SK-N-SH treated with all-trans-retinoic acid at 6 μM for 48 hours (cell line): ENCODE measurements around the gene ENPP3.

Experiments used
- ATAC-seq: fragments of 200-7000 bp; cut with Tn5 transposase; 3 replicates; pipeline ENCODE4 v1.9.1; 2020; ENCODE audit warnings: mild to moderate bottlenecking, moderate library complexity
- ARNTL ChIP-seq: fragments of 450-650 bp; formaldehyde crosslinking; IDR thresholded peaks from 2 replicates; pipeline ENCODE4 v1.5.0; 2020; ENCODE audit warnings: low read depth, mild to moderate bottlenecking, moderate library complexity, borderline replicate concordance
- BACH2 ChIP-seq: fragments of 250-450 bp; sonication (Bioruptor Pico); IDR thresholded peaks from 2 replicates; pipeline ENCODE4 v1.9.0; 2021; ENCODE audit warnings: mild to moderate bottlenecking, borderline replicate concordance
- CSDC2 ChIP-seq: fragments of 250-450 bp; sonication (Bioruptor Pico); IDR thresholded peaks from 2 replicates; pipeline ENCODE4 v1.5.0; 2020; ENCODE audit warnings: mild to moderate bottlenecking, moderate library complexity
- ESRRG ChIP-seq: fragments of 250-450 bp; sonication (Bioruptor Pico); IDR thresholded peaks from 2 replicates; pipeline ENCODE4 v1.6.1; 2021; ENCODE audit warnings: mild to moderate bottlenecking
- GLIS3 ChIP-seq: fragments of 250-450 bp; sonication (Bioruptor Pico); IDR thresholded peaks from 2 replicates; pipeline ENCODE4 v1.5.0; 2020; ENCODE audit warnings: mild to moderate bottlenecking, moderate library complexity
- ISL1 ChIP-seq: fragments of 250-450 bp; sonication (Bioruptor Pico); IDR thresholded peaks from 2 replicates; pipeline ENCODE4 v2.1.2; 2022; ENCODE audit warnings: mild to moderate bottlenecking, moderate library complexity
- OSR1 ChIP-seq: fragments of 250-450 bp; sonication (Bioruptor Pico); IDR thresholded peaks from 2 replicates; pipeline ENCODE4 v1.8.0; 2022; ENCODE audit warnings: moderate library complexity, mild to moderate bottlenecking, inconsistent platforms
- PPARA ChIP-seq: fragments of 250-450 bp; sonication (Bioruptor Pico); IDR thresholded peaks from 2 replicates; pipeline ENCODE4 v1.5.0; 2020; ENCODE audit warnings: mild to moderate bottlenecking, borderline replicate concordance
- RARB ChIP-seq: fragments of 250-450 bp; sonication (Bioruptor Pico); IDR thresholded peaks from 2 replicates; pipeline ENCODE4 v1.8.0; 2021; ENCODE audit warnings: mild to moderate bottlenecking, moderate library complexity
- SNAI2 ChIP-seq: fragments of 250-450 bp; sonication (Bioruptor Pico); IDR thresholded peaks from 2 replicates; pipeline ENCODE4 v1.5.0; 2020; ENCODE audit warnings: mild to moderate bottlenecking, moderate library complexity
- TCF4 ChIP-seq: fragments of 250-450 bp; sonication (Bioruptor Pico); IDR thresholded peaks from 2 replicates; pipeline ENCODE4 v1.8.0; 2021; ENCODE audit warnings: mild to moderate bottlenecking, moderate library complexity, borderline replicate concordance
- TSHZ2 ChIP-seq: fragments of 250-450 bp; sonication (Bioruptor Pico); IDR thresholded peaks from 2 replicates; pipeline ENCODE4 v1.5.0; 2020; ENCODE audit warnings: mild to moderate bottlenecking, moderate library complexity
- ZC3H10 ChIP-seq: fragments of 250-450 bp; sonication (Bioruptor Pico); IDR thresholded peaks from 2 replicates; pipeline ENCODE4 v1.5.1; 2021; ENCODE audit warnings: mild to moderate bottlenecking, moderate library complexity
- ZFP3 ChIP-seq: fragments of 250-450 bp; sonication (Bioruptor Pico); IDR thresholded peaks from 2 replicates; pipeline ENCODE4 v1.5.0; 2020; ENCODE audit warnings: mild to moderate bottlenecking, moderate library complexity
- ZFP30 ChIP-seq: fragments of 450-650 bp; formaldehyde crosslinking; IDR thresholded peaks from 2 replicates; pipeline ENCODE4 v1.5.0; 2022; ENCODE audit warnings: mild to moderate bottlenecking, moderate library complexity
- ZNF70 ChIP-seq: fragments of 450-650 bp; formaldehyde crosslinking; IDR thresholded peaks from 2 replicates; pipeline ENCODE4 v1.5.0; 2020; ENCODE audit warnings: mild to moderate bottlenecking, moderate library complexity
- TF ChIP-seq, protein P1 (sequence below): fragments of 250-450 bp; sonication (Bioruptor Pico); IDR thresholded peaks from 2 replicates; pipeline ENCODE4 v1.8.0; 2021; ENCODE audit warnings: low read depth, mild to moderate bottlenecking, moderate library complexity, borderline replicate concordance
- TF ChIP-seq, protein P2 (sequence below): fragments of 250-450 bp; sonication (Bioruptor Pico); IDR thresholded peaks from 2 replicates; pipeline ENCODE4 v1.5.1; 2021; ENCODE audit warnings: mild to moderate bottlenecking, moderate library complexity
- TF ChIP-seq, protein P3 (sequence below): fragments of 250-450 bp; sonication (Bioruptor Pico); IDR thresholded peaks from 2 replicates; pipeline ENCODE4 v1.8.0; 2020; ENCODE audit warnings: mild to moderate bottlenecking, moderate library complexity, borderline replicate concordance
- TF ChIP-seq, protein P4 (sequence below): fragments of 250-450 bp; sonication (Bioruptor Pico); IDR thresholded peaks from 2 replicates; pipeline ENCODE4 v1.5.1; 2020; ENCODE audit warnings: low read depth, mild to moderate bottlenecking, moderate library complexity

ENPP3 gene

GRCh38 chr6:131730264-131730663 is 93.2 kb downstream of the ENPP3 start:
- TF ChIP-seq GLIS3 (CRISPR knock-in tag) (no peak), ZC3H10 (CRISPR knock-in tag) (no peak), ZFP30 (CRISPR knock-in tag) (no peak), ZNF70 (no peak), ESRRG (CRISPR knock-in tag) (no peak), OSR1 (CRISPR knock-in tag) (no peak), PPARA (no peak), RARB (CRISPR knock-in tag) (no peak), BACH2 (CRISPR knock-in tag) (no peak), ISL1 (no peak), CSDC2 (CRISPR knock-in tag) (no peak)
- TF ChIP-seq, protein P1, sequence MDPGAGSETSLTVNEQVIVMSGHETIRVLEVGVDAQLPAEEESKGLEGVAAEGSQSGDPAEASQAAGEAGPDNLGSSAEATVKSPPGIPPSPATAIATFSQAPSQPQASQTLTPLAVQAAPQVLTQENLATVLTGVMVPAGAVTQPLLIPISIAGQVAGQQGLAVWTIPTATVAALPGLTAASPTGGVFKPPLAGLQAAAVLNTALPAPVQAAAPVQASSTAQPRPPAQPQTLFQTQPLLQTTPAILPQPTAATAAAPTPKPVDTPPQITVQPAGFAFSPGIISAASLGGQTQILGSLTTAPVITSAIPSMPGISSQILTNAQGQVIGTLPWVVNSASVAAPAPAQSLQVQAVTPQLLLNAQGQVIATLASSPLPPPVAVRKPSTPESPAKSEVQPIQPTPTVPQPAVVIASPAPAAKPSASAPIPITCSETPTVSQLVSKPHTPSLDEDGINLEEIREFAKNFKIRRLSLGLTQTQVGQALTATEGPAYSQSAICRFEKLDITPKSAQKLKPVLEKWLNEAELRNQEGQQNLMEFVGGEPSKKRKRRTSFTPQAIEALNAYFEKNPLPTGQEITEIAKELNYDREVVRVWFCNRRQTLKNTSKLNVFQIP, result no peak
- TF ChIP-seq, protein P2, sequence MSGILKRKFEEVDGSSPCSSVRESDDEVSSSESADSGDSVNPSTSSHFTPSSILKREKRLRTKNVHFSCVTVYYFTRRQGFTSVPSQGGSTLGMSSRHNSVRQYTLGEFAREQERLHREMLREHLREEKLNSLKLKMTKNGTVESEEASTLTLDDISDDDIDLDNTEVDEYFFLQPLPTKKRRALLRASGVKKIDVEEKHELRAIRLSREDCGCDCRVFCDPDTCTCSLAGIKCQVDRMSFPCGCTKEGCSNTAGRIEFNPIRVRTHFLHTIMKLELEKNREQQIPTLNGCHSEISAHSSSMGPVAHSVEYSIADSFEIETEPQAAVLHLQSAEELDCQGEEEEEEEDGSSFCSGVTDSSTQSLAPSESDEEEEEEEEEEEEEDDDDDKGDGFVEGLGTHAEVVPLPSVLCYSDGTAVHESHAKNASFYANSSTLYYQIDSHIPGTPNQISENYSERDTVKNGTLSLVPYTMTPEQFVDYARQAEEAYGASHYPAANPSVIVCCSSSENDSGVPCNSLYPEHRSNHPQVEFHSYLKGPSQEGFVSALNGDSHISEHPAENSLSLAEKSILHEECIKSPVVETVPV (CRISPR knock-in tag), result no peak
- TF ChIP-seq, protein P3, sequence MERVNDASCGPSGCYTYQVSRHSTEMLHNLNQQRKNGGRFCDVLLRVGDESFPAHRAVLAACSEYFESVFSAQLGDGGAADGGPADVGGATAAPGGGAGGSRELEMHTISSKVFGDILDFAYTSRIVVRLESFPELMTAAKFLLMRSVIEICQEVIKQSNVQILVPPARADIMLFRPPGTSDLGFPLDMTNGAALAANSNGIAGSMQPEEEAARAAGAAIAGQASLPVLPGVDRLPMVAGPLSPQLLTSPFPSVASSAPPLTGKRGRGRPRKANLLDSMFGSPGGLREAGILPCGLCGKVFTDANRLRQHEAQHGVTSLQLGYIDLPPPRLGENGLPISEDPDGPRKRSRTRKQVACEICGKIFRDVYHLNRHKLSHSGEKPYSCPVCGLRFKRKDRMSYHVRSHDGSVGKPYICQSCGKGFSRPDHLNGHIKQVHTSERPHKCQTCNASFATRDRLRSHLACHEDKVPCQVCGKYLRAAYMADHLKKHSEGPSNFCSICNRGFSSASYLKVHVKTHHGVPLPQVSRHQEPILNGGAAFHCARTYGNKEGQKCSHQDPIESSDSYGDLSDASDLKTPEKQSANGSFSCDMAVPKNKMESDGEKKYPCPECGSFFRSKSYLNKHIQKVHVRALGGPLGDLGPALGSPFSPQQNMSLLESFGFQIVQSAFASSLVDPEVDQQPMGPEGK (CRISPR knock-in tag), result no peak
- ATAC-seq, result no peak

DNA sequence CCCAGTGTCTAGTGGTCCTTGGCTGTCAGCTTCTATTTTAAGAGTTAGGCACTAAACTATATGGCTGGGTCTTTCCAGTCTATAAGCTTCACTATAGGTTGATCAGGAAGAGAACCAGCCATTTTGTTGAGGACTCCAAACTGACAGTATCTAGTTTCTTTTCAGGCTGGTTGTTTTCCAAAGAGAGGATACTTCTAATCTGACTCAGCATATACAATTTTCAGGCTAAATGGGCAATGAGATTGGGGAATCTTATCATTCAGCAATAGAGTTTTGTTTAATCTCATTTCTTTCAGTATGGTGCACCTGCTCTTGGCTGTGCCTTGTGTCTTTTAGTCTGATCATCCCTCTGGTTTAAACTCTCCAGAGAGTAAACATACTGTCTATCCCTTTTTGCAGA is 94.1 kb downstream of the ENPP3 start:
- TF ChIP-seq ZNF70 (no peak), RARB (CRISPR knock-in tag) (no peak), CSDC2 (CRISPR knock-in tag) (no peak), BACH2 (CRISPR knock-in tag) (no peak), ZFP30 (CRISPR knock-in tag) (no peak), PPARA (no peak), ZFP3 (CRISPR knock-in tag) (no peak), ZC3H10 (CRISPR knock-in tag) (no peak), OSR1 (CRISPR knock-in tag) (no peak), TCF4 (no peak), ISL1 (no peak), SNAI2 (CRISPR knock-in tag) (no peak), ARNTL (CRISPR knock-in tag) (no peak), TSHZ2 (CRISPR knock-in tag) (no peak)
- TF ChIP-seq, protein P1, result no peak
- TF ChIP-seq, protein P4, sequence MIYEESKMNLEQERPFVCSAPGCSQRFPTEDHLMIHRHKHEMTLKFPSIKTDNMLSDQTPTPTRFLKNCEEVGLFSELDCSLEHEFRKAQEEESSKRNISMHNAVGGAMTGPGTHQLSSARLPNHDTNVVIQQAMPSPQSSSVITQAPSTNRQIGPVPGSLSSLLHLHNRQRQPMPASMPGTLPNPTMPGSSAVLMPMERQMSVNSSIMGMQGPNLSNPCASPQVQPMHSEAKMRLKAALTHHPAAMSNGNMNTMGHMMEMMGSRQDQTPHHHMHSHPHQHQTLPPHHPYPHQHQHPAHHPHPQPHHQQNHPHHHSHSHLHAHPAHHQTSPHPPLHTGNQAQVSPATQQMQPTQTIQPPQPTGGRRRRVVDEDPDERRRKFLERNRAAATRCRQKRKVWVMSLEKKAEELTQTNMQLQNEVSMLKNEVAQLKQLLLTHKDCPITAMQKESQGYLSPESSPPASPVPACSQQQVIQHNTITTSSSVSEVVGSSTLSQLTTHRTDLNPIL, result no peak

More for the DNA sequence above, 94.1 kb downstream of the ENPP3 start:
- ATAC-seq, result no peak
